Activated naive CD4-positive, alpha-beta T cell treated with anti-CD3 and anti-CD28 coated beads, Interleukin-2, amount 10 ng/mL, durations not matched to agents 7 days and 5 days (primary cell): ENCODE measurements around the gene DEXI.
A peak's percentile ranks its signal among the peaks of the same experiment; 100 is the strongest.
"Not testable (repeated sequence)": the region's sequence is repeated elsewhere in the genome, so short reads cannot be mapped to it uniquely, and the experiment has no call there.

ENCODE experiments used
- CTCF ChIA-PET: fragments of 350-600 bp; sonication (Branson Sonifier 250); formaldehyde crosslinking; loops from one replicate; lab custom pipeline; 2021; ENCODE audit warnings: antibody characterized with exemption; lab: Charles Lee
- DNase-seq: peaks from one replicate; pipeline ENCODE4 v3.0.0-alpha.2; 2020
- H3K27ac Mint-ChIP-seq: one replicate; pipeline ENCODE4 v1.8.0; 2021; ENCODE audit warnings: mild to moderate bottlenecking, moderate library complexity, mixed read lengths
- H3K27me3 Mint-ChIP-seq: one replicate; pipeline ENCODE4 v1.8.0; 2021; ENCODE audit warnings: mild to moderate bottlenecking, mixed read lengths
- H3K36me3 Mint-ChIP-seq: one replicate; pipeline ENCODE4 v1.8.0; 2021; ENCODE audit warnings: mixed read lengths
- H3K4me1 Mint-ChIP-seq: one replicate; pipeline ENCODE4 v1.8.0; 2021; ENCODE audit warnings: mixed read lengths
- H3K4me3 Mint-ChIP-seq: one replicate; pipeline ENCODE4 v1.8.0; 2021; ENCODE audit warnings: mild to moderate bottlenecking, moderate library complexity, mixed read lengths
- H3K9me3 Mint-ChIP-seq: one replicate; pipeline ENCODE4 v1.8.0; 2021; ENCODE audit warnings: mixed read lengths

The DEXI gene

DNA sequence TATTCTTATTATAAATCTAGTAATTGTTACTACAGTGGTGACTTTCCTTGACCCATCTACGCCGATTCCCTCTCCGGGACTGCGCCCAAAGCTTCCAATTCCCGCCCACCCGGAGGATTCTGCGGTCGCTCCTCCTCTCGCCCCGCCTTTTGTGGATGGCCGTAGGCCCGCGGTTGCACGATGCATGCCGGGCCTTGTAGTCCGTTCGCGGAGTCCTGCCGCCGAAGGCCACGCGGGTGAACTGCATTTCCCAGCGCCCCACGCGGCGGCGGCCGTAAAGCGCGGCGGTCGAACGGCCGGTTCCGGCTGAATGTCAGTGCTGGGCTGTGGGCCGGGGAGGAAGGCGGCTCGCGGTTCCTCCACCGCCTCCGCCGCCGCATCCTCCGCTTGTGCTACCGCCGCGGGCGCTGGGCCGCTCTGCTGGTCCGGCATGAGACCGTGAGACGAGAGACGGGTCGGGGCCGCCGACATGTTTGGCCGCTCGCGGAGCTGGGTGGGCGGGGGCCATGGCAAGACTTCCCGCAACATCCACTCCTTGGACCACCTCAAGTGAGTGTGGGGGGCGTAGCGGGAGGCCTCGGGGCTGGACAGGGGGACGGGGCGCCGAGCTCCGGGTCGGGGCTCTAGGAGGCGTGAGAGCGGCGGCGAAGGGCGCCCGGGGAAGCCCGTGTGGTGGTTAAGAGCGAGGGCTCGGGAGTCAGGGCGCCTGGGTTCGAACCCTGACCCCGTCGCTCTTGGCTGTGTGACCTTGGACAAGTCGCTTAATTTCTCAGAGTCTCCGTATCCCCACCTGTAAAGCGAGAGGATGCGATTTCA lies 2.2 kb upstream of the DEXI start, which contains the start of gene CLEC16A:
TSS of gene CLEC16A (plus strand) at position 316 of the 816 bp plus-strand sequence. CDS start at position 470, 154 bp downstream.
- peaks cover 75% of the 10 kb centered on the region for H3K4me1 Mint-ChIP-seq
- peak within 1 kb of the TSS; percentile 81 for H3K27ac Mint-ChIP-seq
- DNase-seq = peak; percentile 97
- H3K36me3 Mint-ChIP-seq = peaks cover 12% of the 10 kb centered on the region
- peak within 1 kb of the TSS; percentile 88 for H3K4me3 Mint-ChIP-seq
- CTCF ChIA-PET = interaction anchor here (1.2 to 1.4 kb wide), 5 partner anchors 10 to 36 kb away, joined by 3 to 5 read pairs (median 4); no protein-coding TSS in a partner anchor
- peaks cover 3% of the 10 kb centered on the region for H3K27me3 Mint-ChIP-seq
- no peaks in the 10 kb centered on the region for H3K9me3 Mint-ChIP-seq

DNA sequence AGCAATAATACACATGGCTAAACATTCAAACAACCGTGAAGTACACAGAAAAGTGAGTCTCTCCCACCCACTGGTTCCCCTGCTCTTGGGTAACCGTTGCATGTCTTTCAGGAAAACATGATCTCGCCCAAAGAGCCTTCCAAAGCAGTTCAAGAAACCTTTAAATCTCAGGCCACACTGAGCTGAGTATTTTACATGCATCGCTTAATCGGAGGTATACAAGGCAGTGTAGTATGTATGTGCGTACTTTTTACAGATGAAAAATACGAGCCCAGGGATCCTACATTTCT lies 741 bp upstream of the DEXI start:
- H3K9me3 Mint-ChIP-seq = no peaks in the 10 kb centered on the region
- H3K27ac Mint-ChIP-seq = no peak overlapping the region
- CTCF ChIA-PET = no interaction called here
- peaks cover 22% of the 10 kb centered on the region for H3K36me3 Mint-ChIP-seq
- no peak for DNase-seq
- H3K27me3 Mint-ChIP-seq = peaks cover 3% of the 10 kb centered on the region
- peak overlapping the region; percentile 88 for H3K4me3 Mint-ChIP-seq
- H3K4me1 Mint-ChIP-seq = peaks cover 78% of the 10 kb centered on the region

DNA sequence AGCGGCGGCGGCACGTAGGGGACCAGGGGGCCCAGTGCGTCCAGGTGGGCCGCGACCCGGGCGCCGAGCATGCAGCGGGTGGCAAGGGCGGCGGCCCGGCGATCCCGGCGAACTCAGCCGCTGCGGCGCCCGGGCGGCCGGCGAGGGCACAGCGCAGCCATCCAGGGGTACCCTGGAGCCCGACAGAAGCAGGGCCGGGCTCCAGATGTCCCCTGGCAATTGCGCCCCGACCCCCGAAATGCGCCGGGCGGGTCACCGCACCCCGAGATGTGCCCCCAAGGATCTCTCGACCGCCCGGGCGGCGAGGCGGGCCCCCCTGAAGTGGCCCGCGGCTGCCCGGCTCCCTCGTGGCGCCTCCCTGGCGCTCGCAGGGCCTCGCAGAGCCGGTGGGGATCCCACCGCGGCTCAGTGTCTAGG lies 325 bp downstream of the DEXI start:
- H3K27me3 Mint-ChIP-seq, CTCF ChIA-PET, H3K27ac Mint-ChIP-seq, DNase-seq, H3K9me3 Mint-ChIP-seq: not testable (repeated sequence)
- Mint-ChIP-seq H3K4me3 (peak overlapping the region; percentile 88), H3K36me3 (peaks cover 24% of the 10 kb centered on the region), H3K4me1 (peaks cover 81% of the 10 kb centered on the region)

DNA sequence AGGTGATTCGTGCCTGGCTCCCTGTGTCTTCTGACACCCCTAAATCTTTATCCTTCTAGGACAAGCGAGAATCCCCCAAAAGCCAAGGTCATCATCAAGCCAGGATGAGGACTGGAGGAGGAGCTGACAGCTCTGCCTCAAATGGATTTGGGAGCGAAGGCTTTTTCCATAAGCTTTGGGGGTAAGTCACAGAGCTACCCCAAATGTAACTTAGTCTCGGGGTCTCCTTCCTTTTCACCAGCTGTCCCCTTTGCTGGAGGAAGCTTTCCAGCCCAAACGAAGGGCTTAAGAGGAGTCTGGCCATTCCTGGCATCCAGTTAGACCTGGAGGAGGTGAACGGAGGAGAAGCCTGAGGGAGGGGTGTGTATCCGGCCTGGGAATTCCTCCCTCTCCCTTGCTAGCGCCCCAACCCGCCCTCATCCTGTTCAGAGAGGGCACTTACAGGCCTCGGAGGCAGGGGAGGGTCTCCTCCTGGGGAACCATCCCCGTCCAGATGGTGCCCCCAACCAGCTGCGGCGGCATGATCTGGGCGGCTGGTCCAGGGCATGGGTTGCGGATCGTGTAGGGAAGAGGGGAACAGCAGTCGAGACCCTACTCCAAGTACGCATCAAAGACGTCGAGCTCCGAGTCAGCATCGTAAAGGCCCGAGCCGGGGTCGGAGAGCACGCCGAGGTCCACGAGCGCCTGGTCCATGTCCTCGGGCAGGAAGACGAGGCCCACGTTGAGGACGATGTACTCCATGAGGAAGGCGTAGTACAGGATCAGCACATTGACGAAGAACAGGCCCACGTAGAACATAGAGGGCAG lies 938 bp downstream of the DEXI start:
- Mint-ChIP-seq H3K36me3 (peaks cover 26% of the 10 kb centered on the region), H3K27me3 (peaks cover 3% of the 10 kb centered on the region), H3K4me1 (peaks cover 84% of the 10 kb centered on the region), H3K9me3 (no peaks in the 10 kb centered on the region), H3K27ac (peak overlapping the region; percentile 83), H3K4me3 (peak overlapping the region; percentile 88)
- DNase-seq = peak; percentile 26
- CTCF ChIA-PET = interaction anchor here (0.9 to 1.4 kb wide), 5 partner anchors 22 to 427 kb away, joined by 3 to 4 read pairs (median 3); no protein-coding TSS in a partner anchor

DNA sequence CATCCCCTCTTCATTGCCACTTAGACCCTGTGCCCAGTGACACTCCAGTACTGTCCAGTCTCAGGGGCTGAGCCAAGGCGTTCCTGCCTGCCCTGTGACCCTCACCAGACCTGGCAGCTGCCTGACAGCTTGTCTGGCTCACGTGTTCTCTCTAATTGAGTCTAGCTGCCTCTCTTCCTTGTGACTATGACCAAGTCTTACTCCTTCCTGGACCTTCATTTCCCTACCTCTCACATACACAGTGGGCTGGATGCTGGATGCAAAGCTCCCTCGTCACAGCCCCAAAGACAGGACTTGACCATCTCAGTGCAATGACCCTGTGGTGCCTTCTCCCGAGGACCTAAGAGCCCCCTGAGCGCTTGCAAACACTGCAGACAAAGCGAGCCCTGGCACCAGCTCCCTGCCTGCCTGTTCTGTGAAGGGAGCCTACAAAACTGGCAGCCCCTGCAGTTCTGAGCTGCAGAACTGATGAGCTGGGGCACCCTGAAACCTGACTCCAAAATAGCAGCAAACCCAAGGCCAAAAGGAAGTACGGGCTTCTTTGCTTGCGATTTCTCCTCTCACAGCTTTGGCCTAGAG lies 1.7 kb downstream of the DEXI start:
- H3K4me3 Mint-ChIP-seq = peak overlapping the region; percentile 88
- peaks cover 84% of the 10 kb centered on the region for H3K4me1 Mint-ChIP-seq
- no peaks in the 10 kb centered on the region for H3K9me3 Mint-ChIP-seq
- H3K36me3 Mint-ChIP-seq = peaks cover 34% of the 10 kb centered on the region
- peaks cover 3% of the 10 kb centered on the region for H3K27me3 Mint-ChIP-seq
- peak; percentile 34 for DNase-seq
- peak overlapping the region; percentile 81 for H3K27ac Mint-ChIP-seq
- CTCF ChIA-PET = interaction anchor here (0.6 to 1.4 kb wide), 6 partner anchors 22 to 426 kb away, joined by 3 to 4 read pairs (median 3); no protein-coding TSS in a partner anchor

DNA sequence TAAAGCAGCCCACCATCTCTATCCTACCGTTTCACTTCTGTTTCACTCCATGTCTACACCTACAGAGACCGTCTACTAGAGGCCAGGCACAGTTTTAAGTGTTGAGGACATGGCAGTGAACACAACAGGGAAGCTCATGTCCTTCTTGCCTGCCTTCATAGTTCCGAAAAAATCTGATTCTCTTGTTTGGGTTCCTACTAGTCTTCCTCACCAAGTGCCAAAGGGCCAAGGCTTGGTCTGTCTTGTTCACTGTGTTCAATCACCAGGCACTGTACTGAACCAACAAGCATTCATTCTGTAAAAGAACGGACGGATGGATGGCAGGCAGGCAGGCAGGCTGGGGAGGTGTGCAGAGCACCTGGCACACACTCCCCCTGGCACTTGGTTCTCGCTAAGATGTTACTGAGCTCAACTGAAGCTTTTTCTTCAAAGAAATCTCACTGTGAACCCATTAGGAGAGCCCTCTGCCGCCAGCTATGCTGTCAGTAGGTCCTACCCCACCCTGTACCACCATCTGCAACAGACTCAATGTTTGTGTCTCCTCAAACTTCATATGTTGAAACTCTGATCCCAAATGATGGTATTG lies 2.5 kb downstream of the DEXI start:
- CTCF ChIA-PET = interaction anchor here (0.8 kb wide), 1 partner anchor 14 kb away, joined by 3 read pairs; no protein-coding TSS in a partner anchor
- Mint-ChIP-seq H3K4me1 (peaks cover 81% of the 10 kb centered on the region), H3K9me3 (no peaks in the 10 kb centered on the region), H3K27me3 (peaks cover 3% of the 10 kb centered on the region), H3K27ac (peak overlapping the region; percentile 20), H3K4me3 (peak overlapping the region; percentile 88), H3K36me3 (peaks cover 36% of the 10 kb centered on the region)
- DNase-seq = no peak

DNA sequence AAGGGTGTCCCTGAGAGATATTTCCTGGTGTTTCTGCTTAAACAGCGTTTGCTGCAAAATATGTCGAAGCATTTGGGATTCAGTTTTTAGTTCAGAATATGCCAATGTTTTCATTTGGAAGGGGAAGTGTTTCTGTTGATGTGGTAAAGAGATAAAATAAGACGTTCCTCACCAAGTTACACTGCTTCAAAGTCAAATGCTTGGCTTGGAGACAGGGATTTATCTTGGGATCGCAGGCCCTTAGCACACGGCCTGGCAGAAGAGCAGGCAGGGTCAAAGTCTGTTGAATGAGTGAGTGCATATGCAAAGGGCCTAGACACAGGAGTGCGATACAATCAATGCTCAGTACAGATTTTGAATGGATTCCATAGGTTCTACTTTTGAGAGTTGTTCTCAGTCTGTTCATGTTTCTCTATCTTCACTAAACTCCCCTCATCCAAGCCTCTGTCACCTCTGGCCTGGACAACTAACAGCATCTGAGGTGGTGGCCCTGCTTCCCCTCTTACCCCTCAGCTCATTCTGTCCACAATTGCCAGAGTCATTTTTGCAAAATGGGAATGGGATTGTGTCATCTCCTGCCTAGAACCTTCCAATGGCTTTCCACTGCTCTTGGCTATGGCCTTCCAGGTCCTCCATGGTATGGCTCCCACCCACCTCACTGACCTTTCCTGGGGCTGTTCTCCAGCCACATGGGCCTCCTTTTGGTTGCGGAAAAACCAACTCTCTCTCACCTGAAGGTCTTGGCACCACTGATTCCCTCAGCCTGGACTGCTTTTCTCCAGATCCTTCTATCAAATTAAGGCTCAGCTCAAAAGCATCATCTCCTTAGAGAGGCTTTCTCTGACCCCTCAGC lies 3.2 kb downstream of the DEXI start:
- no peak for DNase-seq
- peaks cover 82% of the 10 kb centered on the region for H3K4me1 Mint-ChIP-seq
- CTCF ChIA-PET = interaction anchor here (0.8 kb wide), 1 partner anchor 15 kb away, joined by 3 read pairs; no protein-coding TSS in a partner anchor
- no peaks in the 10 kb centered on the region for H3K9me3 Mint-ChIP-seq
- H3K27ac Mint-ChIP-seq = peak overlapping the region; percentile 79
- H3K27me3 Mint-ChIP-seq = no peaks in the 10 kb centered on the region
- peaks cover 36% of the 10 kb centered on the region for H3K36me3 Mint-ChIP-seq
- H3K4me3 Mint-ChIP-seq = peak overlapping the region; percentile 88

DNA sequence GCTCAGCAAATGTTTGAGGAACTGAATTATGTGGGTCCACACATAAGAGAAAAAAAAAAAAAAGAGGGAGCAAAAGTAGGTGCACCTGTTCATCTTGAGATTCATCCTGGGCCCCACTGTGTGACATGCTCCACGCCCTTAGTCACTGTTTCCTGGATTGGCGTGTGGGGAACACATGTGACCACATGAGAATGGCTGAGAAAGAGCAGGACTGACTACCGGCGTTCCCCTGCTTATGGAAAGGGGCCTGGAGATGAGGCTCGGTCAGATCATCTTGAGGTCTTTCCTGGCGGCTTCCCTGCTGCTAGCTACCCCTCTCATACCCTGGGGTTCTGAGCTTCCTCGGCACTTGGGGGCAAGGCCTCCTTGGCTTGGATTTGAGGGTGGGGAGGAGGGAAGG lies 3.9 kb downstream of the DEXI start:
- H3K9me3 Mint-ChIP-seq = no peaks in the 10 kb centered on the region
- H3K4me3 Mint-ChIP-seq = peak overlapping the region; percentile 66
- H3K4me1 Mint-ChIP-seq = peaks cover 83% of the 10 kb centered on the region
- peaks cover 38% of the 10 kb centered on the region for H3K36me3 Mint-ChIP-seq
- peak overlapping the region; percentile 79 for H3K27ac Mint-ChIP-seq
- peak; percentile 50 for DNase-seq
- no peaks in the 10 kb centered on the region for H3K27me3 Mint-ChIP-seq
- CTCF ChIA-PET = interaction anchor here (0.8 to 2.0 kb wide), 2 partner anchors 16 to 26 kb away, joined by 3 to 6 read pairs; no protein-coding TSS in a partner anchor

DNA sequence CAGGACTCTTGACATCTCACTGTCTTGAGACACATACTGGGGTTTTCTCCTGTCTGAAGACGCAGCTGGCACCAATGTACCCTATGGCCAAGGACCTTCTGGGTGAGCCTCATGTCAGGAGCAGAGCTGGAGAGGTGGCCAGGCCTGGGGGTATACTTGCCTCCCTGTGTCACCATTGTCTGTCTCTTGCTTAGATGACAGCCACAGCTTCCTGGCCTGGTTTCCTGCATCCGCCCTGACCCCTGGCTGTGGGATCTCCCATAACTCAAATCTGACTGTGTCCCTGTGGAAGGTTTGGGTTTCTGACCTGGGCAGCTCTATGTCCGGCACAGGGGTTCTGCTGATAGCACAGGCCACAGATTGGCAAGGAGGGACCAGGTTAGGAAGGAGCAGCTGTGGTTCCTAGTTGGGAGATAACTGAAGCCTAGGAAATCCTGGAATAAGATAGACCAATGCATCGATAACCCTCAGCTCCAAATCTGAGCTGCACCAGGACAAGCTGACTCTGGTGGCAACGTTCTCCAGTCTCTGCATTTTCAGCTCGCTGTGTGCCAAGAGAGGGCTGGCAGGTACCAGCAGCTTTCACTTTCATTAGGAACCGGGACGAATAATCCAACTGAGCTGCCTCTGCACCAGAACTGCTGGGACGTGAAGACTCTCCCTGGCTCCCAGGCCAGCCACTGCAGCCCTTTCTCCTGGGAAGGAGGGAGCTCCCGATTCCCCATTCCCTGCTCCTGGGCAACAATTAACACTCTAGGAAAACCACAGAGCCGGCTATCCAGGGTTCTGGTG lies 5.0 kb downstream of the DEXI start:
- Mint-ChIP-seq H3K27me3 (no peaks in the 10 kb centered on the region), H3K4me3 (peak overlapping the region; percentile 66), H3K27ac (peak overlapping the region; percentile 79), H3K4me1 (peaks cover 78% of the 10 kb centered on the region), H3K9me3 (no peaks in the 10 kb centered on the region), H3K36me3 (peaks cover 38% of the 10 kb centered on the region)
- DNase-seq = peak; percentile 58
- CTCF ChIA-PET = interaction anchor here (0.5 to 2.0 kb wide), 4 partner anchors 18 to 266 kb away, joined by 3 to 6 read pairs (median 4); no protein-coding TSS in a partner anchor

DNA sequence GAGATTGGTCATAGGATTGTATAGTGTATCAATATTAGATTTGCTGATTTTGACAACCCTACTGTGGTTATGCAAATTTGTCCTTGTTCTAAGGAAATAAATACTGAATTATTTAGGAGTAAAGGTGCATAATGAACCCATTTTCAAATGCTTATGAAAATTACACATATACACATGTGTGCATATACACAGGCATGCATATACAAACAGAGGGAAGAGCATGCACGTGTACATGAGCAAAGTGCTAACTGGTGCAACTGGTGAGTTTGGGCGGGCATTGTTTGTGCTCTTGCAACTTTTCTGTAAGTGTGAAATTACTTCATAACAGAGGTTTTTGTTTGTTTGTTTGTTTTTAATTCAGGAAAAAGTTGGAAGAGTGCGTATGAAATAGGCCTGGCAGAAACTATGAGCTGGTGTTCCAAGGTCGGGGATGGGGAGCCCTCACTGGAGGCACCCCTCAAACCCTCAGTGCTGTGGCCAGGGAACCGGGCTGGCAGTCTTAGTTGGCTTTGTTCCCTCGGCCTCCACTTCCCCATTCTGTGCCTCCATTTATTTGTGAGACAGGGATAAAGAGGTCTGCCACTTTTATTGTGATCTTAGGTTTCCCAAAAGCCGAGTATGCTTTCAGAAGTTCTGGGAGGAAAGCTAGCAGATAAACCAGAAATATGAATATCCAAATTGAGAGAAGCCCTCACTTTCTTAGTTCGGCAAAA lies 5.8 kb downstream of the DEXI start:
- Mint-ChIP-seq H3K4me3 (no peak overlapping the region), H3K36me3 (peaks cover 41% of the 10 kb centered on the region), H3K27ac (no peak overlapping the region)

DNA sequence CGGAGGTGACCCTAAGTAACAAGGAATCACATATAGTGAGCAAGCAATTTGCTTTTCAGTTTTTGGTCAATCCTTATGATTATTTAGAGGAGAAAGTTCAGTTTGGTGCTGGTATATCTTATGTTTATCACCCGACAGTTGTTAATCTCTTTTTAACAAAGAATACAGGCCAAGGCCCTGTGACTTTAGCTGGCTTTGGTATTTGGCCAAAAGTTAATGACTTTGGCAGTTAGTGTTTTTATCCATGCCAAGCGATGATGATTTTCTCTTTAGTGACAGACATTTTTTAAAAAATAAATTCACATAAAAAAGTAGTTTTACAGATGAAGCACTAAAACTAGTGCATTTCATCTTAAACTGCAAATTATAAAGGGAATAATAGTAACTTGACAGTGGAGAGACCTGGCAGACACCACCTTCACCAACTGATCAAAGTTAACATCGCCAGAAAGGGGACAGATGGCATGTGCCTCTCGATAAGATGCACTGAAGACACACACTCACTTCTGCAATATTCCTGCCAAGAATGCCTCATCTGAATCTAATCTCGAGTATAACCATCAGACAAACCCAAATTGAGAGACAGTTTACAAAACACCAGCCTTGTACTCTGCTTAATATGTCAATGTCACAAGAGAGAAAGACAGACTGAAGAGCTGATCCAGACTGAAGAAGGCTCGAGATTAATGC lies 6.9 kb downstream of the DEXI start:
- DNase-seq = no peak
- CTCF ChIA-PET = no interaction called here
- Mint-ChIP-seq H3K27me3 (no peaks in the 10 kb centered on the region), H3K36me3 (peaks cover 40% of the 10 kb centered on the region), H3K4me3 (no peak overlapping the region), H3K9me3 (no peaks in the 10 kb centered on the region), H3K4me1 (peaks cover 71% of the 10 kb centered on the region), H3K27ac (no peak overlapping the region)

More for the DNA sequence above, 5.8 kb downstream of the DEXI start:
- CTCF ChIA-PET = interaction anchor here (0.5 to 2.0 kb wide), 3 partner anchors 18 to 84 kb away, joined by 3 to 6 read pairs (median 6); no protein-coding TSS in a partner anchor
- Mint-ChIP-seq H3K4me1 (peaks cover 78% of the 10 kb centered on the region), H3K9me3 (no peaks in the 10 kb centered on the region), H3K27me3 (no peaks in the 10 kb centered on the region)
- no peak for DNase-seq
